Osteocyte (in vitro differentiated cells): ENCODE data around the gene PASD1. TPM values are rescaled to one million over a fixed set of nuclear protein-coding genes. Genes with fewer than 3 reads are reported as not detected.
"Not testable (repeated sequence)": the region's sequence is repeated elsewhere in the genome, so short reads cannot be mapped to it uniquely, and the experiment has no call there.

Source experiments
- DNase-seq: peaks from one replicate; pipeline ENCODE4 v3.0.0; 2021; ENCODE audit warnings: mixed read lengths; ENCODE audit not compliant: unreplicated experiment; ENCODE audit errors: extremely low spot score
- H3K27ac Mint-ChIP-seq: one replicate; pipeline ENCODE4 v1.8.0; 2021; ENCODE audit warnings: mild to moderate bottlenecking, mixed read lengths; ENCODE audit not compliant: unreplicated experiment
- H3K27me3 Mint-ChIP-seq: one replicate; pipeline ENCODE4 v1.8.0; 2021; ENCODE audit warnings: mixed read lengths; ENCODE audit not compliant: unreplicated experiment
- H3K36me3 Mint-ChIP-seq: one replicate; pipeline ENCODE4 v1.8.0; 2021; ENCODE audit warnings: mixed read lengths; ENCODE audit not compliant: unreplicated experiment
- H3K4me1 Mint-ChIP-seq: one replicate; pipeline ENCODE4 v1.8.0; 2021; ENCODE audit warnings: mixed read lengths; ENCODE audit not compliant: unreplicated experiment
- H3K4me3 Mint-ChIP-seq: one replicate; pipeline ENCODE4 v1.8.0; 2021; ENCODE audit warnings: mild to moderate bottlenecking, moderate library complexity, mixed read lengths; ENCODE audit not compliant: unreplicated experiment
- H3K9me3 Mint-ChIP-seq: one replicate; pipeline ENCODE4 v1.8.0; 2021; ENCODE audit warnings: mixed read lengths; ENCODE audit not compliant: unreplicated experiment
- total RNA-seq: library from RNA; stranded (reverse); gene quantifications from 2 replicates; pipeline ENCODE4 v1.2.1, GENCODE V29; 2021
- TF ChIP-seq, protein P1 (sequence below): fragments of 200-600 bp; sonication (generic); IDR thresholded peaks from 2 replicates; pipeline ENCODE4 v1.5.0; 2021; ENCODE audit warnings: antibody characterized with exemption, mild to moderate bottlenecking, moderate library complexity

The PASD1 gene
- total RNA-seq, 1 donor from 2014 or later: not detected

- Mint-ChIP-seq H3K4me1 (no peaks in the 10 kb centered on the region), H3K27me3 (no peaks in the 10 kb centered on the region), H3K27ac (no peak overlapping the region), H3K9me3 (peaks cover 24% of the 10 kb centered on the region), H3K4me3 (no peak overlapping the region), H3K36me3 (no peaks in the 10 kb centered on the region)
- TF ChIP-seq, protein P1, sequence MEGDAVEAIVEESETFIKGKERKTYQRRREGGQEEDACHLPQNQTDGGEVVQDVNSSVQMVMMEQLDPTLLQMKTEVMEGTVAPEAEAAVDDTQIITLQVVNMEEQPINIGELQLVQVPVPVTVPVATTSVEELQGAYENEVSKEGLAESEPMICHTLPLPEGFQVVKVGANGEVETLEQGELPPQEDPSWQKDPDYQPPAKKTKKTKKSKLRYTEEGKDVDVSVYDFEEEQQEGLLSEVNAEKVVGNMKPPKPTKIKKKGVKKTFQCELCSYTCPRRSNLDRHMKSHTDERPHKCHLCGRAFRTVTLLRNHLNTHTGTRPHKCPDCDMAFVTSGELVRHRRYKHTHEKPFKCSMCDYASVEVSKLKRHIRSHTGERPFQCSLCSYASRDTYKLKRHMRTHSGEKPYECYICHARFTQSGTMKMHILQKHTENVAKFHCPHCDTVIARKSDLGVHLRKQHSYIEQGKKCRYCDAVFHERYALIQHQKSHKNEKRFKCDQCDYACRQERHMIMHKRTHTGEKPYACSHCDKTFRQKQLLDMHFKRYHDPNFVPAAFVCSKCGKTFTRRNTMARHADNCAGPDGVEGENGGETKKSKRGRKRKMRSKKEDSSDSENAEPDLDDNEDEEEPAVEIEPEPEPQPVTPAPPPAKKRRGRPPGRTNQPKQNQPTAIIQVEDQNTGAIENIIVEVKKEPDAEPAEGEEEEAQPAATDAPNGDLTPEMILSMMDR: no peak
- DNase-seq: no peak
Observed at GRCh38 chrX:151552743-151553142, 10.7 kb upstream of the PASD1 start.

DNA sequence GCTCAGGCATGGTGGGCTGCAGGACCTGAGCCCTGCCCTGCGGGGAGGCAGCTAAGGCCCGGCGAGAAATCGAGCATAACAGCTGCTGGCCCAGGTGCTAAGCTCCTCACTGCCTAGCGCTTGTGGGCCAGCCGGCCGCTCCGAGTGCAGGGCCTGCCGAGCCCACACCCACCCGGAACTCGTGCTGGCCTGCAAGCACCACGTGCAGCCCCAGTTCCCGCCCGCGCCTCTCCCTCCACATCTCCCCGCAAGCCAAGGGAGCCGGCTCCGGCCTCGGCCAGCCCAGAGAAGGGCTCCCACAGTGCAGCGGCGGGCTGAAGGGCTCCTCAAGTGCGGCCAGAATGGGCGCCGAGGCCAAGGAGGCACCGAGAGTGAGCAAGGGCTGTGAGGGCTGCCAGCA lies 8.2 kb upstream of the PASD1 start:
- H3K4me1 Mint-ChIP-seq, DNase-seq, H3K27me3 Mint-ChIP-seq, H3K4me3 Mint-ChIP-seq, H3K27ac Mint-ChIP-seq, H3K36me3 Mint-ChIP-seq: not testable (repeated sequence)
- peaks cover 32% of the 10 kb centered on the region for H3K9me3 Mint-ChIP-seq

GRCh38 chrX:151562485-151562884 lies 990 bp upstream of the PASD1 start:
- DNase-seq, H3K4me3 Mint-ChIP-seq, H3K27ac Mint-ChIP-seq, H3K36me3 Mint-ChIP-seq, H3K27me3 Mint-ChIP-seq, H3K4me1 Mint-ChIP-seq: not testable (repeated sequence)
- H3K9me3 Mint-ChIP-seq: peaks cover 20% of the 10 kb centered on the region

DNA sequence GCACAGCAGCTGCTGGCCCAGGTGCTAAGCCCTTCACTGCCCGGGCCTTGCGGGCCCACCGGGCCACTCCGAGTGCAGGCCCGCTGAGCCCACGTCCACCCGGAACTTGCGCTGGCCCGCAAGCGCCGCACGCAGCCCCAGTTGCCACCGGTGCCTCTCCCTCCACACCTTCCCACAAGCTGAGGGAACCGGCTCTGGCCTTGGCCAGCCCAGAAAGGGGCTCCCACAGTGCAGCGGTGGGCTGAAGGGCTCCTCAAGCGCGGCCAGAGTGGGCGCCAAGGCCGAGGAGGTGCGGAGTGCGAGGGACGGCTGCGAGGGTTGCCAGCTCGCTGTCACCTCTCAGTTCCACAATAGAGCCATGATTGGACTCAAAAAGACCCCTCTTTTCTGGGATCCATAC lies 472 bp upstream of the PASD1 start:
- H3K27ac Mint-ChIP-seq, DNase-seq, H3K4me3 Mint-ChIP-seq, H3K36me3 Mint-ChIP-seq, H3K27me3 Mint-ChIP-seq, H3K4me1 Mint-ChIP-seq: not testable (repeated sequence)
- peaks cover 20% of the 10 kb centered on the region for H3K9me3 Mint-ChIP-seq

- H3K36me3 Mint-ChIP-seq: no peaks in the 10 kb centered on the region
Observed at GRCh38 chrX:151564035-151564434, 560 bp downstream of the PASD1 start.

GRCh38 chrX:151566872-151567271 lies 3.4 kb downstream of the PASD1 start:
- not testable (repeated sequence) for DNase-seq, H3K4me3 Mint-ChIP-seq, H3K36me3 Mint-ChIP-seq, H3K27me3 Mint-ChIP-seq, H3K27ac Mint-ChIP-seq, H3K4me1 Mint-ChIP-seq
- H3K9me3 Mint-ChIP-seq: peaks cover 12% of the 10 kb centered on the region

More at GRCh38 chrX:151564035-151564434, 560 bp downstream of the PASD1 start:
- DNase-seq: no peak
- Mint-ChIP-seq H3K4me1 (no peaks in the 10 kb centered on the region), H3K4me3 (no peak overlapping the region), H3K27me3 (no peaks in the 10 kb centered on the region), H3K27ac (no peak overlapping the region), H3K9me3 (peaks cover 20% of the 10 kb centered on the region)
- TF ChIP-seq, protein P1: no peak

GRCh38 chrX:151570561-151570960 lies 7.1 kb downstream of the PASD1 start:
- Mint-ChIP-seq H3K4me3 (no peak overlapping the region), H3K9me3 (peaks cover 5% of the 10 kb centered on the region), H3K4me1 (no peaks in the 10 kb centered on the region), H3K27me3 (no peaks in the 10 kb centered on the region), H3K27ac (no peak overlapping the region), H3K36me3 (no peaks in the 10 kb centered on the region)
- TF ChIP-seq, protein P1: no peak
- DNase-seq: no peak

GRCh38 chrX:151593384-151593783 lies 29.9 kb downstream of the PASD1 start:
- H3K9me3 Mint-ChIP-seq: peaks cover 15% of the 10 kb centered on the region
- H3K4me3 Mint-ChIP-seq, DNase-seq, H3K36me3 Mint-ChIP-seq, H3K4me1 Mint-ChIP-seq, H3K27ac Mint-ChIP-seq, H3K27me3 Mint-ChIP-seq: not testable (repeated sequence)
